Stomach (tissue), 4 donors: ENCODE data around the gene CD84.

ENCODE experiments used
- POLR2A ChIP-seq, 4 donors: fragments of 450-650 bp; IDR thresholded peaks; one replicate each; pipeline ENCODE4 v1.6.1; 2016; ENCODE audit warnings: antibody characterized with exemption in 4 of 4, control low read depth in 2 of 4, mild to moderate bottlenecking in 1 of 4, moderate library complexity in 1 of 4
- POLR2AphosphoS5 ChIP-seq, 3 donors: sonication (generic); formaldehyde crosslinking; IDR thresholded peaks; one replicate each; pipeline ENCODE4 v1.6.1; 2016; ENCODE audit warnings: antibody characterized with exemption in 3 of 3
- TF ChIP-seq, protein P1 (sequence below), 7 experiments: fragments of 450-650 bp in 4 of 7; fragments of 200-600 bp in 3 of 7; sonication (generic) in 3 of 7; IDR thresholded peaks; one replicate each; pipeline ENCODE4 v1.5.1; 2016 to 2019; ENCODE audit warnings: antibody characterized with exemption in 7 of 7, control low read depth in 2 of 7, mild to moderate bottlenecking in 1 of 7

DNA sequence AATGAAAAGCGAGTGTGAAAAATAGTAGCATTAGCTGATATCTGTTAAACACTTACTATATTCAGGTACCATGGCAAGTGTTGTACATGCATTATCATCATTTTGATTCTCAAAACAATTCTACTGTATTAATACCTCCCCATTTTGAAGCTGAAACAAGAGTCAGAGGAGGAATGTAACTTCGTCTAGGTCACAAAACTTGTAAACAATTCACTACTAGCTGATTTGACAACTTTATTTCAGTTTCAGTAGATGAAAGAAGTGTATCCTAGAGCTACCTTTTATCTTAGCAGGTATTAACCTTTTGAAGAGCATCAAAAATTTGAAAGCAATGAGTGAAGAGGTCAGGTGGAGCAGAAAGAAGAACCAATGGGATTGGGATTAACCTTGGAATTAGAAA, 1.6 kb downstream of the CD84 start:
- TF ChIP-seq, protein P1, sequence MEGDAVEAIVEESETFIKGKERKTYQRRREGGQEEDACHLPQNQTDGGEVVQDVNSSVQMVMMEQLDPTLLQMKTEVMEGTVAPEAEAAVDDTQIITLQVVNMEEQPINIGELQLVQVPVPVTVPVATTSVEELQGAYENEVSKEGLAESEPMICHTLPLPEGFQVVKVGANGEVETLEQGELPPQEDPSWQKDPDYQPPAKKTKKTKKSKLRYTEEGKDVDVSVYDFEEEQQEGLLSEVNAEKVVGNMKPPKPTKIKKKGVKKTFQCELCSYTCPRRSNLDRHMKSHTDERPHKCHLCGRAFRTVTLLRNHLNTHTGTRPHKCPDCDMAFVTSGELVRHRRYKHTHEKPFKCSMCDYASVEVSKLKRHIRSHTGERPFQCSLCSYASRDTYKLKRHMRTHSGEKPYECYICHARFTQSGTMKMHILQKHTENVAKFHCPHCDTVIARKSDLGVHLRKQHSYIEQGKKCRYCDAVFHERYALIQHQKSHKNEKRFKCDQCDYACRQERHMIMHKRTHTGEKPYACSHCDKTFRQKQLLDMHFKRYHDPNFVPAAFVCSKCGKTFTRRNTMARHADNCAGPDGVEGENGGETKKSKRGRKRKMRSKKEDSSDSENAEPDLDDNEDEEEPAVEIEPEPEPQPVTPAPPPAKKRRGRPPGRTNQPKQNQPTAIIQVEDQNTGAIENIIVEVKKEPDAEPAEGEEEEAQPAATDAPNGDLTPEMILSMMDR (IDR thresholded peaks at IDR 0.05) = no peak
- TF ChIP-seq POLR2AphosphoS5 (IDR thresholded peaks at IDR 0.05) (no peak), POLR2A (IDR thresholded peaks at IDR 0.05) (no peak)
